HFF-Myc (cell line): Measurements from ENCODE around the gene LRRC51.

ENCODE experiments used
- DNase-seq: peaks from one replicate; pipeline ENCODE4 v3.0.0-alpha.2; 2011; ENCODE audit warnings: low read depth; ENCODE audit errors: extremely low read depth
- H3K4me3 ChIP-seq: replicated peaks from 2 replicates; pipeline ENCODE4 v1.5.1; 2011; ENCODE audit warnings: low read depth, mild to moderate bottlenecking, control low read depth, low read length
- TF ChIP-seq, protein P1 (sequence below): IDR thresholded peaks from 2 replicates; pipeline ENCODE4 v1.5.1; 2012; ENCODE audit warnings: mild to moderate bottlenecking, low read depth, low read length, control low read depth; ENCODE audit errors: missing control alignments

The LRRC51 gene

DNA sequence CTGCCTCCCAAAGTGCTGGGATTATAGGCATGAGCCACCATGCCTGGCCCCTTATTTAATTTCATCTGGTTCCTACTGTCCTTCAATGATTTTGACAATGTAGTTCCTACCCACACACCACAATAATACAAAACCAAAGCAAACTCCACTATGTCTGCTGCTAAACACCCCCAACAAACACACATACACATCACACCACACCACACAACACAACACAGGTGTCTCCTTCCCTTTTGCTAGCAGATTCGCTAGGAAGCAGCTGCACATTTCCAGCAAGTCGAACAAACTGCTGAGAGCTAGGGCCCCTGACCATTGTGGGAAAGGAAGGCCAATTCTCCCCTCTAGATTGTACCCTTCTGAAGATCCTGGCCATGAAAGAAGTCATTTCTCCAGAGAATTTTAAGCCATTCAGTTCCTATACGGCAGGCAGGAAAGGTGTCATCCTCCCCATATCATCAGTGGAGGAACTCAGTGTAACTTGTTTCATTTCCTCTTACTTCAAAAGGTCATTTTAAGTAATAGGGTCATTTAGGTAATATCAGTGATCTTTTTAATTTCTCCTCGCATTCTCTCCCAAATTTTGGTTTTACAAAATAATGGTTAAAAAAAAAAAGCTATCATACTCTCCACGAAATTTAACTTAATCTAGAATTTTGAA lies 18.8 kb upstream of the LRRC51 start:
- no peak for DNase-seq
- H3K4me3 ChIP-seq: no peak overlapping the region

GRCh38 chr11:72066855-72067254 lies 13.8 kb upstream of the LRRC51 start:
- TF ChIP-seq, protein P1, sequence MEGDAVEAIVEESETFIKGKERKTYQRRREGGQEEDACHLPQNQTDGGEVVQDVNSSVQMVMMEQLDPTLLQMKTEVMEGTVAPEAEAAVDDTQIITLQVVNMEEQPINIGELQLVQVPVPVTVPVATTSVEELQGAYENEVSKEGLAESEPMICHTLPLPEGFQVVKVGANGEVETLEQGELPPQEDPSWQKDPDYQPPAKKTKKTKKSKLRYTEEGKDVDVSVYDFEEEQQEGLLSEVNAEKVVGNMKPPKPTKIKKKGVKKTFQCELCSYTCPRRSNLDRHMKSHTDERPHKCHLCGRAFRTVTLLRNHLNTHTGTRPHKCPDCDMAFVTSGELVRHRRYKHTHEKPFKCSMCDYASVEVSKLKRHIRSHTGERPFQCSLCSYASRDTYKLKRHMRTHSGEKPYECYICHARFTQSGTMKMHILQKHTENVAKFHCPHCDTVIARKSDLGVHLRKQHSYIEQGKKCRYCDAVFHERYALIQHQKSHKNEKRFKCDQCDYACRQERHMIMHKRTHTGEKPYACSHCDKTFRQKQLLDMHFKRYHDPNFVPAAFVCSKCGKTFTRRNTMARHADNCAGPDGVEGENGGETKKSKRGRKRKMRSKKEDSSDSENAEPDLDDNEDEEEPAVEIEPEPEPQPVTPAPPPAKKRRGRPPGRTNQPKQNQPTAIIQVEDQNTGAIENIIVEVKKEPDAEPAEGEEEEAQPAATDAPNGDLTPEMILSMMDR: no peak
- no peak for DNase-seq
- no peak overlapping the region for H3K4me3 ChIP-seq

More for the DNA sequence above, 18.8 kb upstream of the LRRC51 start:
- TF ChIP-seq, protein P1: no peak

DNA sequence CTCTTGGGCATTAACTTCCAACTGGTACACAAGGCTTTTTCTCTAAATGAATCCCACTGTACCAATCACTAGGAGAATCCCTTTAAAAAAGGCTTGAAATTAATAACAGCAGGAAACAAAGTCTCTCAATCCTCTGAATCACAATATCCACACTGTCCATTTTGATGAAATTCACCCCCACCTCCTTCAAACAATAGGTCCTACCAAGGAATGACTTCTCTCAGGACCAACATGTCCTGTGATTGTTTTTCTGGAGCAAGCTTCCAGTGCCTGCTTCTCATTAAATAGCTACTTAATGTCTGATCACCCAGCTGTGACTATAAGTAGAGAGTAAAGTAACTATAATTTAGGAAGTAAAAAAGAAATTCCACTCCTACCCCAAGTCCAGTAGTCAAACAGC lies 13.4 kb upstream of the LRRC51 start:
- H3K4me3 ChIP-seq: no peak overlapping the region
- no peak for DNase-seq
- TF ChIP-seq, protein P1: no peak

DNA sequence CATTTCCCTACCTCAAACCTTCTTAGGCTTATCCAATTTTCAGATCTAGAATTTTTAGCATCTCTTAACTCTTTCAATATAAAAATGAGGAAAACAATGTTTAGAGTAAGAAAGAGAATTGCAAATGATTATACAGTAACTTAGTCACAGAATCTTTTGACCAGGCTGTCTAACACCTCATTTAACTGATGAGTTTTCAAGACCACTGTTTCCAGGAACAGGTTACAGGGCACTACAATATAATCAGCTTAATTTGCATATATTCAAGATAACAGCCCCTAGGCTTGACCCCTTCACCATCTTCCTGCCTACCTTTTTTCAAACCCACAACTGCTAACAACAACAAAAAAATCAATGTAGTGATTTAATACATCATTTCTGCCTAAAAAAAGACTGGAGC lies 13.0 kb upstream of the LRRC51 start:
- TF ChIP-seq, protein P1: no peak
- DNase-seq: no peak
- H3K4me3 ChIP-seq: no peak overlapping the region

- no peak overlapping the region for H3K4me3 ChIP-seq
- TF ChIP-seq, protein P1: no peak
- DNase-seq: no peak
Measured at GRCh38 chr11:72069200-72069599, 11.4 kb upstream of the LRRC51 start.

DNA sequence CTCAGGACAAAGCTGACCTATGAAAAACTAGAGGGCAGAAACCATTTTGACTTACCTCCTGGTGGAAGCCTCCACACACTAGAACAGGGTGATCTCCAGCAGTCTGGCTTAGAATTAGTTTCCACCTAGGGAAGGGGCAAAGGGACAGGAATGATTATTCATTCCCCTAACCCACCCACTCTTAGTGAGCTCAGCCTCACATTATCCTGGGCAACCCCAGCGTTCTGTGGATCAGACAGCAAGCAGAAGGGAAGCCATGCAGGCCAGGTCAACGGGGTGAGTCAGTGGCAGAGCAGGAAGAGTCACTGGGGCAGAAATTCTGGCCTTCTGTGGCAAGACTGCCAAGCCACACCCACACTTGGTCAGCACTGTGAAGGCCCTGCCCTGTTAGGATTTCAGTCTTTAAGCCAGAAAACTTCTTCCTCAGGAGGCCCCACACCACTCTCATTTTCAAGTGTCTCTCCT lies 10.8 kb upstream of the LRRC51 start:
- DNase-seq: peak; percentile 42
- H3K4me3 ChIP-seq: no peak overlapping the region
- TF ChIP-seq, protein P1: no peak

DNA sequence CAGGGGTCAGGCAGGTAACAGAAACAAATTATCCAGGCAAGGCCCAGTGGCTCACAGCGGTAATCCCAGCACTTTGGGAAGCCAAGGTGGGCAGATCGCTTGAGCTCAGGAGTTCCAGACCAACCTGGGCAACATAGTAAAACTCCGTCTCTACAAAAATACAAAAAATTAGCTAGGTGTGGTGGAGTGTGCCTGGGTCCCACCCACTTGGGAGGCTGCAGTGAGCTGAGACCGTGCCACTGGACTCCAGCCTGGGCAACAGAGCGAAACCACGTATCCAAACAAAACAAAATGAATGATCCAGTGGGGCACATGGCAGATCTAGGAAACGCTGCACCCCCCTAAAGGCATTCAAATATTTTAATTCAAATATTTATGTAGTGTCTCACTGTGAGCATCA lies 10.2 kb upstream of the LRRC51 start:
- TF ChIP-seq, protein P1: no peak
- no peak overlapping the region for H3K4me3 ChIP-seq

More for the DNA sequence above, 10.2 kb upstream of the LRRC51 start:
- no peak for DNase-seq
